Activated gamma-delta T cell treated with Interleukin-2 at 50 U/mL for 16 hours (primary cell): ENCODE measurements around the gene RASSF1.

Experiments used
- DNase-seq: peaks from one replicate; pipeline ENCODE4 v3.0.0-alpha.2; 2020

Gene RASSF1

DNA sequence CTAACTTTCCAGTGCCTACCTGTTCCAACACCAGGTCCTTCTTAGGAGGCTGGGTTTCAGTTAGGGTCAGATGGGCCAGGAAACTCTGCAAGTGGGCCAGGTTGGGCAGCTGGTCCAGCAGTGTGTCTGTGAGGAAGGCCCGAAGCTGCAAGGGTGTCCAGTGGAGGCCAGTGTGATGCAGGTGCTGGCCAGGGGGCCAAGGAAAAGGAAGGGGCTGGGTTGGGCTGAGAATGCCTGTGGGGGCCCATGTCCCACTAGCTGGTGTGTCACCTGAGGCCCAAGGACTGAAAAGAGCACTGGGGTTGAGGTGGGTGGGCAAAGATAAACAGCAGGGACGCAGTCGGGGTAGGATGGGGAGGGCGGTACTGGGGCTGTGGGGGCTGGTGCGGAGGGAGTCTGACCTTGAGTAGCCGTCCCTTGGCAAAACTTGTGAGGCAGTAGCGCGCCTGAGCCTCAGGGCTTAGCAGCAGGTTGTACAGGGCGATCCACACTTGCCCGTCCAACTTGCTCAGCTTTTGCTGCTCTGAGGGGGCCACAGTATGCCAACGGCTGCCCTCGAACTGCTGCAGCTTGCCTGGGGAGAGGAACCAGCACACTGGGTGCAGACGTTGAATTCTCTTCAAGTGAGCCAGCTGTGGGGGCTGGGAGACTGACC, 1.5 kb upstream of the RASSF1 start:
- no peak for DNase-seq

DNA sequence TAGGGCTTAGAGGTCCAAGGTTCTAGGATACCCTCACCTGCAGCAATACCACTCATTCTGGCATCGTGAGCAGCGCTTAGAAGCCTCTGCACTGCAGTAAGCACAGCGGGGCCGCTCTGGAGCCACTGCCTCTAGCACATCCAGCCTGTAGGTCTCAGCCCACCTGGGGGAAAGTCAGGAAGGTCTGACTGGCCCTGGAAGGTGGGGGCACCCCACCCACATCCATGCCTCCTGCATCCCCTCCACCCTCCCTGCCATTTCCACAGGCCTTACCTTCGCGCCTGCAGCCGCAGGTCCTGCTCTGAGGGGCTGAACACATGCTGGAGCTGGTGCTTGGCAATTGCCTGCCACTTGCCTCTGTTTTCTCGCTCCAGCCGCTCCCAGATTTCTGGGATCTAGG, 901 bp upstream of the RASSF1 start:
- DNase-seq = no peak

DNA sequence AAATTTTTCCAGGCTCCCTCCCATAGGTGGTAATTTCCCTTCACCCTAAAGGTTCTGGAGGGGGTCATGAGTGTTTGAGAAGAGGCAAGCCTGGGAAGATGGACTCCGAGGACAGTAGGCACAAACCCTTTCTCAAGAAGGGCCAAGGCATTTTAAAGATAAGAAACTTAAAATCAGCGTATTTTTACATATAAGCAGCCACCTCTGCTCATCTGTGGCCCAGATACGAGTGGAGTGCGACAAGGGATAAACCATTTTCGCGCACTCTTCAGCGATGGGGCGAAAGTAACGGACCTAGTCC, 539 bp downstream of the RASSF1 start:
- DNase-seq = no peak

DNA sequence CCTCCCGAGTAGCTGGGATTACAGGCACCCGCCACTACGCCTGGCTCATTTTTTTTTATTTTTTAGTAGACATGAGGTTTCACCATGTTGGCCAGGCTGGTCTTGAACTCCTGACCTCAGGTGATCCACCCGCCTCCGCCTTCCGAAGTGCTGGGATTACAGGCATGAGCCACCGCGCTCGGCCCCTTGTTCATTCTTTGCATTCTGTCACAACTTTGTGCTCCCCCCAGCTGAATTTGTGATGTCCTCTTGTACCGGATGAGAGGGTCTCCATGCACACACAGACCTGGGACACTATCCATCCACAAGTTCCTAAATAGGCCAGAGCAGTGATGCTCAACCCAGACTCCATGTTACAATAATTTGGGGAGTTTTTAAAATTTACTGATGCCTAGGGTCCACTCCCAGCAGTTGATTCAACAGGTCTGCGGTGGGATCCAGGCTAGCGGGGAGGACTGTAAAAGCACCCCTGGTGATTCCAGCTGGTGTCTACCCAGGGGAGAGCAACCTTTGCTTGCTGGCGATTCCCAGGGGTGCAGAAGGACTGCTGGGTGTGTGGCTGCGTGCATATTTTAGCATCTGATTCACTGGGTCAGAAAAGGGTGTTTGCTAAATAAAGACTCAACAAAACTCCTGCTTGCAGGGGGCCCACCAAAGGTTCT, 1.0 kb downstream of the RASSF1 start:
- DNase-seq = no peak

DNA sequence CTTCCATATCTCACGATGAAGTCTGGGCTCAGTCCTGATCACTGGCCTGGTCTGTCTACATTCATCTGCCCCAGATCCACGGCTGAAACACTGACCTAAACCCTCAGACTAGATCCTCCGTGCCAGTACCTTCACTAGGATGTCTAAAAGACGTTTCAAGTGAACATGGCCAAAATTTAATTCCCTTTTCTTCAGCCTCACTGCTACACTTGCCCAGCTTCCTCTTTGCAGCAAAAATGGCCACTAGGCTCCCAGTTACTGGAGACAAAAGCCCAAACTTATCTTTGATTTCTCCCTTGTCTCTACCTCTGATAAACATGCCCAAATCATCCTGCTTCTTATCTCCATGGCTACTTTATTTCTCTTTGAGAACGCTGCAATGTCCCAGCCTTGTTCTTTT, 1.7 kb downstream of the RASSF1 start:
- no peak for DNase-seq

DNA sequence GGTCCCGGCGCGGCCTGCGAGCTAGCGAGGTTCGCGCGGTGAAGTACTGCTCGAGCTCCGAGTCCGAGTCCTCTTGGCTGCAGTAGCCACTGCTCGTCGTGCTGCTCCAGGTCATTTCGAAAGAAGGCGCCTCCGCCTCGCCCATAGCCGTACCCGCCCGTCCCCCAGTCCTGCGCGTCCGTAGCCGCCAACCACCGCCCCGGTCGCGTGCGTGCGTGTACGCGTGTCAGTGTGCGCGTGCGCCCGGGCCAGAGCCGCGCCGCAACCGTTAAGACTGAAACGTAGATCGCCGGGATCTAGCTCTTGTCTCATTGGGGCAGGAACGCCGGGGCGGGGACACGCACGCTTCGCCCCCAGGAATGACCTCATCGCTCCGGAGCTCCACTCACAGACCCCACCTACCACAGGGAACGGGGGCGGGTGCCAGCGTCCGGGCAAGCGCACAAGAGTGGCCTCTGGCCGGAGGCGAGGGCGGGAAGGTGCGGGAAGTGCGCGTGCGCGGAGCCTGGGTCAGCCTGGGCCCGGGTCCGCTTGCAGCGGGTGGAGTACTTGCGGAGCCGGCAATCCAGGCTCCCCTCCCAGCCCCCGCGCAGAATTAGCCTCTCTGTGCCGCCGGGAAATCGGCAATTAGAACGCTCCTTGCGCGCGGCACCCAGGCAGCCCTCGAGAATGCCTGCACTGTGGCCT, 3.3 kb downstream of the RASSF1 start:
- peak; percentile 94 for DNase-seq

DNA sequence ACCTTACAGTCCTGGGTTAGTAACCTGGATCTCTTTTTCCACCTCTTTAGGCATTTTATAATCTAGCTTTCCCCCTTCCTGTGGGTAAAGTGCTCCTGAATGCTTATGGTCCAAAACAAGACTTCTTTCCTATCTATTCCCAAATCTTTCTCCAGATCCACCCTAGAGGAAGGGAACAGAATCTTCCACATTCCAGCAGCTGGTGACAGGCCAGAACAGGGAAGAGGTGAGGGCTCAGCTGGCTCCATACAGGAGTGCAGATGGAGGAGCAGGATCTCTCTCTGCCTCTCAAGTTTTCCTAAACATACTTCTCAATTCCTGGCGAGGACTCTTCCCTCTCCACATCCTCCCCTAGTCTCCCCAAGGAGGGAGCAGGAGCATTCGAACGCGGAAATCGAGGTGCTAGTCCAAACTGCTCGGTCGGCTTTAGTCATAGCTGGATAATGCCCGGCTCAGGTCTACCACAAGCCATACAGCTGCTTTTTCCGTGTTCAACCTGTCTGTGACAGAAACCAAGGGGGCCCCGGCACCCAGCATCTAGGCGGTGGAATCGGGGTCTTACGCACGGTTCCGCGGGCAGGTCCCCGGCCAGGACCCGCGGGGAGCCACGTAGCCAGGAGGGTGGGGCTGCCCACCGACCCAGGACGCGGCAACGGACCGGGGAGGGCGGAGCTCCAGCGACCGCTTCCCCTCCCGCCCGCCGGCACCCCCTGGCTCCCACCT, 4.0 kb downstream of the RASSF1 start:
- DNase-seq = no peak

DNA sequence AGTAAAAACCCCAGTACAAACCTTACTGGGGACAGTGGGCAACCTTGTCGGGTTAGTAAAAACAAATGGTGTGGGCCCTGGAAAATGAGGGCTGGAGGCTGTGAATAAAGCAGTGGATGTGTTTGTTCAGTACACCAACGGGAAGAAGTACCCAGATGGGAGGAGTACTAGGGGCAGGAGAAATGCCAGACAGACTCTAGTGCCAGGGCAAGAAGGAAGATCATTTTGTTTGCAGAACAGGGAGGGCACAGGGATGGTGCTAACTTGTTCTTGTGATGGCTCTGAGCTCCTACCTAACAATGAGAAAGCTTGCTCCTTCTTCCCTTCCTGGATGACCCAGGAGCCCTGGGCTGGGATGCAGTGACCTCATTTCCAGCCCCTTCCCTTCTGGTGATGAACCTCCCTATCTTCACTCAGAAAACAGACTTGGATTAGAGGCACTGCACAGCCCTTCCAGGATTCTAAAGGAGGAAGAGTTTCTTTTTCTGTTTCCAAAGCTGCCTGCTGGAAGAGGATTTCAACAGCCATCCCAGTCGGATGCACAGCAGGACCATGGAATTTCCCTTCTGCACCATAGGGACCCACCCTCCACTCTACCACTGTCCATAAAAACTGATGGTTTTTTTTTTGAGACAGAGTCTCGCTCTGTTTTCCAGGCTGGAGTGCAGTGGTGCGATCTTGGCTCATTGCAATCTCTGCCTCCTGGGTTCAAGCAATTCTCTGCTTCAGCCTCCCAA, 6.1 kb downstream of the RASSF1 start:
- DNase-seq = no peak

DNA sequence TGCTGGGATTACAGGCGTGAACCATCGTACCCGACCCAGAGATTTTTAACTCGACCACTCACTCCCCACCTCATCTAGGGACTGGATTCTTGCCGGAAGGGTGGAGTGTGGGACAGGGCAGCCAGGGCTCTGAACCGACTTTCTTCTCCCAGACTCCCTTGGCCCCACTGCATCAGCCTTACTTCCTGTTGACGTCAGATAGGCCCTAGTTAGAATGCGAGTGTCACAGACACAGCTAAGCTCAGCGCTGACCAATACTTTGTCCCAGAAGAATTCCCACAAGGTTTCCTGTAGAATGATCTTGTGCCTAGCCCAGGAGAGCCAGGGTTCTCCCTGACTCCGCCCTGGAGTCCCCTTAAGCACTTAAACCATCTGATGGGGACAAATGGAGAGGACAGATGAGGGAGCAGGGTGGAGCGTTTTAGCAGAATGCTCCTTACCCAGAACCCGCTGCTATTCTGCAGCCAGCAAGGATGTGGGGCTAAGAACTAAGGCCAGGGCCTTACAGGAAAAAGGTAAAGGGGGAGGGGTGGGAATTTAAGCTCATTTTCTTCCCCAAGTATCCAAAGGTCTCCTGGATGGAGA, 6.8 kb downstream of the RASSF1 start:
- no peak for DNase-seq

DNA sequence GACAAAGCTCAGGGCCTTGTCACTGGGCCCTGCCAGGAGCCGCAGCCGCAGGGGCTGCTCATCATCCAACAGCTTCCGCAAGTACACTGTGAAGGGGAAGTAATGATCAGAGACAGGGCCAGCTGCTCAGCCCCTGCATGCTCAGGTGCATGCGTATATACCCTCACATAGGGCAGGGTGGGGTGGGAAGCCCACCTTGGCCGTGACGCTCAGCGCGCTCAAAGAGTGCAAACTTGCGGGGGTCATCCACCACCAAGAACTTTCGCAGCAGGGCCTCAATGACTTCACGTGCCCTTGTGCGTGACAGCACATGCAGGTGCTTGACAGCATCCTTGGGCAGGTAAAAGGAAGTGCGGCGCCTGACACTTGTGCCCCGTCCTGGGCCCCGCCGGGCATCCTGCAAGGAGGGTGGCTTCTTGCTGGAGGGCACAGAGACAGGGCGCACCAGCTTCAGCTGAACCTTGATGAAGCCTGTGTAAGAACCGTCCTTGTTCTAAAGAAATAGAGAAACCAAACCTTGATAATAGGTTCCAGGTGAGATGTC, 9.2 kb downstream of the RASSF1 start:
- DNase-seq = no peak

DNA sequence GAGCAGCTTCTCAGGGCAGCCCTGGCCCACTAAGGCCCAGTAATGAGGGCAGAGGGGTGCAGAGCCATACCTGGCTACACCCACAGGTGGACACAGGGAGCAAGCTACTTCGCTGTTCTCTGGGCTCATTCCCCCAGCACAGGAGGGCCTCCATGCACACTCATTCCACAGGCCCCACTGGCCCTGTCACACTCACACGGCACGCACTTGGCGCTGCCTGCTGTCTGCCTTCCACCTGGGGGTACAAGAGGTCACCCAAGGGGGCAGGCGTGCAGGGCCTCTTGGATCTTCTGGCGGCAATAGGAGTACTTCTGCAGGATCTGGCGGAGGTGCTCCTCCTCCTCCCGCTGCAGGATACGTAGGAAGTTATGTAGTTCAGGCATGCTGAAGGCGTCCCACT, 10.3 kb downstream of the RASSF1 start:
- no peak for DNase-seq

DNA sequence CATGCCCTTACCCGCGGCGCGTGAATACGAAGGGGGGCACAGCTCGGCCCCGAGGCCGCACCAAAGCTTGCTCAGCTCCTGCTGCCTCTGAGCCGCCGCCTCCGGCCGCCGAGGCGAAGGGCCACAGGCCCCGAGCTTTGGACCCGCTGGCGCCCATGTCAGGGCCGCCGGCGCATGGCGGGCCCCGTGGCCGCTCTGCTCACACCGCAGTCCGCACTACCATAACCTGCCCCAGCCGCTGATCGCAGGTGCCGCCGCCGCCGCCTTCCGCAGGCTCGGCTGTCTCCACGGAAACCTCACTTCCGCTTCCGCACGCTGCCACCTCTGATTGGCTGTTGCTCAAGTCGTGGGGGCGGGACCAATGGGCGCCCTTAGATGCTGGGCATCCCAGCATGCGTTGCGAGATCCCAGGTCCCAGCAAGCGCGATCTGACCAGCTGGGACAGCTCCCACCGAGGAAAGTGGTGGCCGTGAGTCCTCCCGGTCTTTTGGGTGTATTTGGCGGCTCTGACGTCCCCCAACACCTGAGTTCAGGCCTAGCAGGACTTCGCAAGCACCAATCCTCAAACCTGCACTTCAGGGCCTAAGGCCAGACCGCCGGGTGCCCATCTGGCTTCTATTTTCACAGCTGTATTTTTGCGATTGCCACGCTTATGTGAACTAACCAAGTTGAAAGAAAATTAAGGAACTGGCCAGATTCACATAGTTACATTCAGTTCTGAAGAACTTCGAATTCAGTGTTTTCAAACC, 12.5 kb downstream of the RASSF1 start, which contains the start of gene TUSC2:
TUSC2 (minus strand) TSS at position 281 of the 749 bp plus-strand sequence; CDS start at position 157, 124 bp downstream.
- peak; percentile 93 for DNase-seq

DNA sequence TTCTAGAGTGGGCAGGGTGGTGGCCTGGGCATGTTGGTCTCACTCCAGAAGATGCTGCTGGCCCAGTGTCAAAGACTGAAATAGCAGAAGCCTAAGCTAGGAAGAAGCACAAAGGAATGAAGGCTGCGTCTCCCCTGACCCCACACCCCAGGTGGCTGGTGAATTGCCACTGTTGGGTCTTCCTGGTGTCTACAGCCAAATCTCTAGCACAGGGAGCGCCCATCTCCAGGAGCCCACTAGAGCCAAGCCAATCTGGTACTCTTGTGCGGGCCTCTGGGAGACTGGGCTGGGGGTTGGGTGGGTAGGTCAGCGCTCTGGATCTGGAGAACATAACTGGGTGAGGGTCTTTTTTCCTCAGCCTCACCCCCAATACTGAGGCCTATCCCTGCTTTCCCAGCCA, 13.5 kb downstream of the RASSF1 start:
- DNase-seq = no peak

DNA sequence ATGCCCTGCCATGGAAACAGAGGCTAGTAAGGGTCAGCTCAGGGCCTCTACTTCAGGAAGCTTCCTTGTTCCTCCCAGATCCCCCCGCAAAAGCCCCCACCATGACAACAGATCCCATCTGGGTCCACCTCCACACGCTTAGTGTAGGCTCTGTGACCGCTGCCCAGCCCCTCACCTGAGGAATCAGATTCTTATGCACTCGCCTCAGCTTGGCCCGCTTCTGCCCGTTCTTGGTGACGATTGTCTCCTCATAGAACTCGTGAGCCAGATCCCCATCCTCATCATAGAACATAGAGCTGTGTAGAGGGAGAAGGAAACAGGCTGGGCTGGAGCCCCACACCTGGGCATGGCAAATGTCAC, 14.5 kb downstream of the RASSF1 start:
- DNase-seq = no peak

DNA sequence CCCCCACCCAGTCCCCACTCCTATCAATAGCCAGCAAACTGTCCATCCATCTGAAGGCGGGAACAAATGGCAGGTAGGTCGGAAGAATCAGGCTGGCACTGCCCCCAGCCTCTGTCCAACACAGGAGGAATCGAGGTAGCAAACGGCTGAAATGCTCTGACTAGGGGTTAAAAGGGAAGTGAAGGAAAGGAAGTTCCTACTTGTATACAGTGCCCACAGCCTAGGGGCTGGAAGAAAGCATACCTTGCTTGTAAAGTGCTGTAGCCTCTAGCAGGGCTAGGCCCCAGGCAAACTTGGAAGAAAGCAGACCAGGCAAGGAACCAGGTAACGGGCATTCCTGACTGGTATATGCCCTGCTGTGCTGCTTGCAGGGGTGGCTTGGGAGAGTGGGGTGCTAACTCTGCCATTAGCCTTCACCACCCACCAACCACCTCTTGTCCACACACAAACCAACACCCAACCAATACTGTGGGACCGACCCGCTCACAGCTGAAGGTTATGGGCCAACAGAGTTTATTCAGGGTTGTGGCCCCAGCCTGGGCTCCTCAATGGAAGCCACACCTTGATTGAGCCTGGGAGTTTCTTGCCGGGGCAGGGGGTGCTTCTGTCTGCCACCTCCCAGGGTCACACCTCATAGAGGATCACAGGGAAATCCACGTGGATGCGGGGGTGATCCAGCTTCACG, 15.0 kb downstream of the RASSF1 start:
- no peak for DNase-seq

DNA sequence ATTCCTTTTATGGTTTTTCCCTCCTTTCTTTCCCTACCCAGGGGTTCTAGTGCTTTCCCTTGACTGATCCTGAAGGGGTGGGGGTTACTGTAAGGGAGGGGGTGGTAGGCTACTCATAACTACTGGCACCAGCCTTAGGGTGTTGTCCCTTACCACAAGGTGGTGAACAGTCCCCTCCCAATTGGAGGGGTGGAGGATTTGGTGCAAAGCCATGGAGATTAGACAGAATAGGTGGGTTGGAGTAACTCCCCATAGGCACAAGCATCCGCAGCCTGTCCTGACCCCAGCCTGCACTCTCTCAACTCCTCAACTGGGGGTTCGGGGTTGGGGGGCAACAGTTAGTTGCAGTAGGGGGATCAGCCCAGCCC, 15.5 kb downstream of the RASSF1 start:
- no peak for DNase-seq

DNA sequence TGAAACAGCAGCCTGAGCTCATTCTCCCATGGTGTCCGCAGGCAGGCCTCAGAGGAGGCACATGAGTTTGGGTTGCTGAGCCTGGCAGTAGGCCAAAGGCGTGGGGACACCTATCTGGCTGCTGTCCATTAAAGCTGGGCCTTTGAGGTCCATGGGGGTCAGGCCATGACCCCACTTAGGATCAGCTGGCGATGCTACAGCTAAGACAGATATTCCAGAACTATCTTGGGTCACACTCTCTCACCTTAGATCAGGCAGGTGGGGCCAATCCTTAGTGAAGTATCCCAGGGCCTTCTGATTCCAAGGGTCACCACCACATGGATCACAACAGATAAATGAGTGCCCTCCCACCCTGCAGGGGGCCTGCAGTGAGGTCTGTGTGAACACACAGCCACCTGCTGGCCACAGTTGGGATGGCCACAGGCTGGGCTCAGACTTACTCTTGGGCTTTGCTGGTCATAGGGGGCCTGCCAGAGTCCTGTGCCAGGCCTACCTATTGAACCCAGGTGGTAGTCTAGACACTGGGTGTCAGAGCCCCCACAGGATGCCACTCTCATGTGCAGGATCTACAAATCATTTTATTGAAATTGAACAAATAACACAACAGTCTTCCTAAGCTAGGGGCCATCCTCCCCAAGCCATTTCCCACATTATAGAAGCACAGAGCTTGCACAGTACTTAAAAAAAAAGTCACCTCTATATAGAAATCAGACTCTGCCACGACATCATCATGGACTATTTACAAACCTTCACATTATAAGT, 16.1 kb downstream of the RASSF1 start:
- DNase-seq = peak; percentile 61

DNA sequence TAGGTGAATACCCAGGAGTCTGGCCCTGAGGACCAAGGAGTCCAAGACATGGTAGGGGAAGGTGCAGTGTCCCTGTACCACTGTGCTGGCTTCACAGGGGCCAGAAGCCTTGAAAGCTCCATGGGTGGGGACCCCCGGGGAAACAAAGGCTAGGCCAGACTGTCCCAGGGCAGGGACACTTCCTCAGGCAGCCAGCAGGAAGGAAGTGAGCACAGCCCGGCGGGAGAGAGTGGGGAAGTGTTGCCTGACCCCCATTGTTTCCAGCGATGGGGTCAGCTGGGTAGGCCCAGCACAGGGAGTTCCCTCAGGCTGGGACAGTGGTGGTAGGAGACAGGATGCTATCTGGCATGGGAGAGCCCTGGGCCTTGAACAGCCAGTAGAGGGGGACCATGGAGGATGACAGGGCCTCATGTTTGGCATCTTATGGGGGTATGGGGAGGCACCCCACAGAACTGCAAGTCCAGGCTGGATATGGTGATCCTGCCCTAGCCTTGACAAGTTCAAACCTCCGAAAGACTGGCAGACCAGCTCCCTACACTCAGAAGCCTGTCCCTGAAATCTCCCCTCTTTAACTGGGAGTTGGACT, 16.9 kb downstream of the RASSF1 start:
- DNase-seq = no peak

DNA sequence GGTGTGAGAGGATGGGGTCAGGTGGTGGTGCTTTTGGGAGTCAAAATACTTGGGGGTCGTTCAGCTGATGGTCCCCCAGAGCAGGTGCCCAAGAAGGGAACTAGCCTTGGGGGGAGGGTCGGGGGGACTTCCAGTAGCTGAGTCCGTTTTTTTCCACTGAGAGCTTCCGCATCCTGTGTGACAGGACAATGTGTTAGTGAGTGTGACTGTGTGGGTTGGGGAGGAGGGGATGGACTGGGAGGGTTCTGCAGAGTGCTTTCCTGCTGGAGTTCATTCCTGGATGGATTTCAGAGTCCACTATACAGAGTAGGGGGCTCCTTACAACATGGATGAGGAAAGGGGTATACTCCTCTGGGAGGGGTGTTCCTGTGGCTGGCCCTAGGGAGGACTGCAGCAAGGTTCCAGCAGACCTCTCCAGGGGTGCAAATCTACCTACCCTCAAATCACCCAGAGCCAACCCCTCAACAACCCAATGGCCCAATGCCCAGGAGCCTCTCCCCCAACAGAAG, 17.5 kb downstream of the RASSF1 start:
- no peak for DNase-seq
